Osteoblast (primary cell): ENCODE data around the gene IRX3. TPM values are rescaled to one million over a fixed set of nuclear protein-coding genes. Genes with fewer than 3 reads are reported as not detected.
"Not testable (repeated sequence)": the region's sequence is repeated elsewhere in the genome, so short reads cannot be mapped to it uniquely, and the experiment has no call there.

Source experiments
- DNase-seq: peaks from one replicate; pipeline ENCODE4 v3.0.0; 2011; ENCODE audit warnings: low spot score, mixed read lengths; ENCODE audit not compliant: insufficient read length; ENCODE audit errors: missing footprints
- H2AFZ ChIP-seq: 2 replicates; pipeline ENCODE4 v1.6.0; 2011; ENCODE audit warnings: mild to moderate bottlenecking, low read length
- H3K27ac ChIP-seq: 2 replicates; pipeline ENCODE4 v1.5.1; 2011; ENCODE audit warnings: mild to moderate bottlenecking, low read depth, low read length, moderate library complexity
- H3K27me3 ChIP-seq: 2 replicates; pipeline ENCODE4 v1.6.0; 2012; ENCODE audit warnings: mild to moderate bottlenecking, control low read depth, inconsistent platforms, low read length, moderate library complexity; ENCODE audit not compliant: insufficient read depth
- H3K36me3 ChIP-seq: 2 replicates; pipeline ENCODE4 v1.5.1; 2011; ENCODE audit warnings: mild to moderate bottlenecking, low read length, control low read depth, moderate library complexity; ENCODE audit not compliant: insufficient read depth
- H3K4me1 ChIP-seq: 2 replicates; pipeline ENCODE4 v1.5.1; 2011; ENCODE audit warnings: mild to moderate bottlenecking, low read length, control low read depth, moderate library complexity; ENCODE audit not compliant: insufficient read depth
- H3K4me2 ChIP-seq: 2 replicates; pipeline ENCODE4 v1.6.0; 2011; ENCODE audit warnings: mild to moderate bottlenecking, low read length; ENCODE audit not compliant: insufficient read depth
- H3K4me3 ChIP-seq: fragments of 200-600 bp; sonication (generic); 3 replicates; pipeline ENCODE4 v1.5.1; 2012; ENCODE audit warnings: mild to moderate bottlenecking, low read length, inconsistent platforms; ENCODE audit not compliant: insufficient read depth
- H3K79me2 ChIP-seq: 2 replicates; pipeline ENCODE4 v1.6.0; 2012; ENCODE audit warnings: mild to moderate bottlenecking, low read length, control low read depth, inconsistent platforms; ENCODE audit not compliant: insufficient read depth
- H3K9me3 ChIP-seq: 2 replicates; pipeline ENCODE4 v1.5.1; 2011; ENCODE audit warnings: low read depth, low read length, control low read depth
- H4K20me1 ChIP-seq: 2 replicates; pipeline ENCODE4 v1.6.0; 2012; ENCODE audit warnings: mild to moderate bottlenecking, low read length, control low read depth; ENCODE audit not compliant: insufficient read depth
- total RNA-seq: library from RNA; depleted of rRNA; stranded (reverse); fragments of >200 nt; gene quantifications from 2 replicates; pipeline ENCODE4 v1.2.3, GENCODE V29; 2012
- TF ChIP-seq, protein P1 (sequence below): IDR thresholded peaks from 2 replicates; pipeline ENCODE4 v1.5.1; 2011; ENCODE audit warnings: mild to moderate bottlenecking, low read depth, low read length, moderate library complexity; ENCODE audit errors: extremely low read depth

IRX3 gene
- total RNA-seq, 1 donor = 71.7 TPM

DNA sequence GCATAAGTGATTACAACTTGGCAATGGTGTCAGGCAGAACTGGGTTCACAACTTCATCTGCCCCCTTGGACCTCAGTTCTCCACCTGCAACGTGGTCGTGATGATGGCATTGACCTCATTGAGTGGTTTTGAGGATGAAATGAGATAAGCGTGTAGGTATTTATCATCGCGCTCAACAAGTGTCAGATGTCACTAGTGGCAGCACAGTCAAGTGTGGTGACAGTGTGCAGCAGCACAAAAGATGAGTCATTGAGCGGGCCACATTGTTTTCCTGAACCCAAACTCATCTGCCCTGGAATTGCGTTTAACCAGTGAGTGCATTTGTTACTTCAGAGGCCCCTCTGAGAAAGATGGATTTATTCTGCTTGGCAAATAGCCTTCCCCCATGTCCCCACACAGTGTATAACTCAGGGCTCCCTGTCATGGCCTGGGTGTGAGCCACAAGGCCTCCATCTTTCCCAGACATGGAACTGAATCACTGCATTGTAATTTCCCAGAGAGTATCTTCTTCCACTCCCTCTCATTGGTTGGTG lies 20.9 kb downstream of the IRX3 start:
- H2AFZ ChIP-seq = no peak overlapping the region
- no peaks in the 10 kb centered on the region for H3K27me3 ChIP-seq
- no peak overlapping the region for H3K27ac ChIP-seq
- no peak overlapping the region for H3K4me2 ChIP-seq
- no peaks in the 10 kb centered on the region for H4K20me1 ChIP-seq
- no peak overlapping the region for H3K4me3 ChIP-seq
- peaks cover 7% of the 10 kb centered on the region for H3K4me1 ChIP-seq
- no peaks in the 10 kb centered on the region for H3K36me3 ChIP-seq
- TF ChIP-seq, protein P1, sequence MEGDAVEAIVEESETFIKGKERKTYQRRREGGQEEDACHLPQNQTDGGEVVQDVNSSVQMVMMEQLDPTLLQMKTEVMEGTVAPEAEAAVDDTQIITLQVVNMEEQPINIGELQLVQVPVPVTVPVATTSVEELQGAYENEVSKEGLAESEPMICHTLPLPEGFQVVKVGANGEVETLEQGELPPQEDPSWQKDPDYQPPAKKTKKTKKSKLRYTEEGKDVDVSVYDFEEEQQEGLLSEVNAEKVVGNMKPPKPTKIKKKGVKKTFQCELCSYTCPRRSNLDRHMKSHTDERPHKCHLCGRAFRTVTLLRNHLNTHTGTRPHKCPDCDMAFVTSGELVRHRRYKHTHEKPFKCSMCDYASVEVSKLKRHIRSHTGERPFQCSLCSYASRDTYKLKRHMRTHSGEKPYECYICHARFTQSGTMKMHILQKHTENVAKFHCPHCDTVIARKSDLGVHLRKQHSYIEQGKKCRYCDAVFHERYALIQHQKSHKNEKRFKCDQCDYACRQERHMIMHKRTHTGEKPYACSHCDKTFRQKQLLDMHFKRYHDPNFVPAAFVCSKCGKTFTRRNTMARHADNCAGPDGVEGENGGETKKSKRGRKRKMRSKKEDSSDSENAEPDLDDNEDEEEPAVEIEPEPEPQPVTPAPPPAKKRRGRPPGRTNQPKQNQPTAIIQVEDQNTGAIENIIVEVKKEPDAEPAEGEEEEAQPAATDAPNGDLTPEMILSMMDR = no peak
- no peaks in the 10 kb centered on the region for H3K9me3 ChIP-seq
- DNase-seq = no peak
- H3K79me2 ChIP-seq = no peaks in the 10 kb centered on the region

- Histone ChIP-seq H3K4me1 (no peaks in the 10 kb centered on the region), H3K4me3 (no peak overlapping the region), H2AFZ (no peak overlapping the region), H4K20me1 (no peaks in the 10 kb centered on the region), H3K9me3 (no peaks in the 10 kb centered on the region), H3K27me3 (peaks cover 10% of the 10 kb centered on the region), H3K79me2 (no peaks in the 10 kb centered on the region), H3K36me3 (no peaks in the 10 kb centered on the region), H3K27ac (no peak overlapping the region), H3K4me2 (no peak overlapping the region)
- TF ChIP-seq, protein P1 = no peak
- DNase-seq = no peak
Measured at GRCh38 chr16:54253118-54253517, 33.5 kb downstream of the IRX3 start.

GRCh38 chr16:54248863-54249710 lies 37.5 kb downstream of the IRX3 start:
- peaks cover 19% of the 10 kb centered on the region for H3K27me3 ChIP-seq
- H2AFZ ChIP-seq = no peak overlapping the region
- TF ChIP-seq, protein P1 = no peak
- no peaks in the 10 kb centered on the region for H3K9me3 ChIP-seq
- no peaks in the 10 kb centered on the region for H4K20me1 ChIP-seq
- no peak overlapping the region for H3K27ac ChIP-seq
- no peak for DNase-seq
- H3K36me3 ChIP-seq = no peaks in the 10 kb centered on the region
- H3K4me3 ChIP-seq = no peak overlapping the region
- no peak overlapping the region for H3K4me2 ChIP-seq
- H3K4me1 ChIP-seq = no peaks in the 10 kb centered on the region
- no peaks in the 10 kb centered on the region for H3K79me2 ChIP-seq

DNA sequence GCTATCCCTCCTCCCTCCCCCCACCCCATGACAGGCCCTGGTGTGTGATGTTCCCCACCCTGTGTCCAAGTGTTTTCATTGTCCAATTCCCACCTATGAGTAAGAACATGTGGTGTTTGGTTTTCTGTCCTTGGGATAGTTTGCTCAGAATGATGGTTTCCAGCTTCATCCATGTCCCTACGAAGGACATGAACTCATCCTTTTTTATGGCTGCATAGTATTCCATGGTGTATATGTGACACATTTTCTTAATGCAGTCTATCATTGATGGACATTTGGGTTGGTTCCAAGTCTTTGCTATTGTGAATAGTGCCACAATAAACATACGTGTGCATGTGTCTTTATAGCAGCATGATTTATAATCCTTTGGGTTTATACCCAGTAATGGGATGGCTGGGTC lies 38.9 kb downstream of the IRX3 start:
- H3K9me3 ChIP-seq, H3K4me1 ChIP-seq, H3K4me2 ChIP-seq, H3K27ac ChIP-seq, H4K20me1 ChIP-seq, DNase-seq, H3K36me3 ChIP-seq, H3K4me3 ChIP-seq, H2AFZ ChIP-seq, H3K79me2 ChIP-seq: not testable (repeated sequence)
- H3K27me3 ChIP-seq = peaks cover 27% of the 10 kb centered on the region
